ENCODE measurements around the gene KRT33B.

- TF ChIP-seq POLR2AphosphoS2 (IDR thresholded peaks at IDR 0.05; ENCODE audit: low read depth, low read length) (no peak), CREB1 (IDR thresholded peaks at IDR 0.05; ENCODE audit: low read depth) (no peak), FOS (IDR thresholded peaks at IDR 0.05; ENCODE audit: borderline replicate concordance, extremely low read depth, insufficient read length) (no peak), FOXM1 (IDR thresholded peaks at IDR 0.05; ENCODE audit: low read depth, low read length) (no peak)
Observed at GRCh38 chr17:41411072-41411840, 41.6 kb upstream of the KRT33B start.

All from GM12878 (cell line).